ENCODE measurements around the gene EPYC.

Gene EPYC

DNA sequence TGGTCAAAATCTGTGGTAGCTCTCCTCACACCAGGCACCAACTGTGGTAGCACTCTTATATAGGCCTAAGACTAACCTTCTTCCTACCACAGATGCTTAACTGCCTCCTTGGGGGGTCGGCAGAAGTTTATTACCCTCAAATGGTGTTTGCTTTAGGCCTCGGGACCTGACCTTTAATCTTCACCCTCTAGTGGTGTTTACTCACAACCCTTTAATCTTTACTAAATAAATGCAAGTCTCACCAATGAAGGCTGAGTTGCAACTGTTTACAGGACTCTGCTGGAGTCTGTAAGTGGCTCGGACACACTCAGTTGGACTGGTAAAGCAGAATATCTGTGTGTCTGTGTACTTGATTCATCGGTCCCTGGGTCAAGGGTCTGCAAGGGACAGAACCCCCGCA, 79.2 kb downstream of the EPYC start:
- Histone ChIP-seq H3K27me3 (ENCODE audit: control insufficient read depth, insufficient read depth, low read length) (no peaks in the 10 kb centered on the region), H3K36me3 (ENCODE audit: control insufficient read depth, low read depth, low read length) (no peaks in the 10 kb centered on the region), H3K9ac (ENCODE audit: low read length) (no peak overlapping the region), H3K4me1 (ENCODE audit: control insufficient read depth, low read depth, low read length) (no peaks in the 10 kb centered on the region), H3K4me3 (ENCODE audit: low read length) (no peak overlapping the region), H3K27ac (ENCODE audit: low read length) (no peak overlapping the region), H3K9me3 (ENCODE audit: control insufficient read depth, low read depth, low read length) (no peaks in the 10 kb centered on the region)

DNA sequence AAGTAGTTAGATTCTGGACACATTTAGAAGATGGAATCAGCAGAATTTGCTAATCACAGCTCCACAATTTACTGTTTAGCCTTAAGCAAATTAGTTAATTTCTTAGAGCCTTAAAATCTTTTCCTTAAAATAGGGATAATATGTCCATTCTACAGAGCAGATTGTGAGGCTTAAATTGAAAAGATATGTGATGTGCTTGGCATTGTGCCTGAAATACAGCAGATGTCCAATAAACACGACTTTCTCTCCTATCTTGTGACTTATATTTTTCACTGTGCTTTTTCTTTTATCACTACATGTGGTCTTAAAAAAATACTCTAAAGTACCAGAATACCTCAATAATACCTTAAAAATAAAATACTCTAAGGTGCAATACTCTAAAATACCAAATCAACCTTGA, 80.4 kb downstream of the EPYC start:
- H3K9ac ChIP-seq (ENCODE audit: low read length) = no peak overlapping the region
- no peak overlapping the region for H3K27ac ChIP-seq (ENCODE audit: low read length)
- H3K27me3 ChIP-seq (ENCODE audit: control insufficient read depth, insufficient read depth, low read length) = no peaks in the 10 kb centered on the region
- no peaks in the 10 kb centered on the region for H3K9me3 ChIP-seq (ENCODE audit: control insufficient read depth, low read depth, low read length)
- H3K4me1 ChIP-seq (ENCODE audit: control insufficient read depth, low read depth, low read length) = no peaks in the 10 kb centered on the region
- no peaks in the 10 kb centered on the region for H3K36me3 ChIP-seq (ENCODE audit: control insufficient read depth, low read depth, low read length)
- H3K4me3 ChIP-seq (ENCODE audit: low read length) = no peak overlapping the region

DNA sequence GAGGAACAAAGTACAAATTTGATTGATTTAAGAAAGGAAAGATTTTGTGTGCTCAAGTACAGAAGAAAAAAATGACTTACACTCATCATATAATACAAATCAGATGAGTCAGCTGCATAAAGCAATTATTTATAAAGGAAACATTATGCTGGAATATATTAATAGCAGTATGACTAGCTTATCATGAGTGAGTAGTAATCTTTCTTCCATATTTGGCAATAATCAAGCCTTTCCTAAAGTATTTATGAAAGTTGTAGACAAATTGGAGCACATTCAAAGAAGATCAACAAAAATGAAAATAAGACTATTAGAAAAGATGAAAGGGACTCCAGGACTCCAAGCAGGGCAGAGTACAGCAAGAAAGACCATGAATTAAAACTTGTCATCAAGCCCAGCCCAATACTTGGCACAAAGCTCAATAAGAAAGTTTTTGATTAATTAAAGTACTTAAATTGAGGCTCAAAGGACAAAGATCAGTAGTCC, 82.6 kb downstream of the EPYC start:
- H3K9me3 ChIP-seq (ENCODE audit: control insufficient read depth, low read depth, low read length) = no peaks in the 10 kb centered on the region
- H3K27me3 ChIP-seq (ENCODE audit: control insufficient read depth, insufficient read depth, low read length) = no peaks in the 10 kb centered on the region
- no peaks in the 10 kb centered on the region for H3K4me1 ChIP-seq (ENCODE audit: control insufficient read depth, low read depth, low read length)
- H3K27ac ChIP-seq (ENCODE audit: low read length) = no peak overlapping the region
- H3K9ac ChIP-seq (ENCODE audit: low read length) = no peak overlapping the region
- H3K36me3 ChIP-seq (ENCODE audit: control insufficient read depth, low read depth, low read length) = no peaks in the 10 kb centered on the region
- H3K4me3 ChIP-seq (ENCODE audit: low read length) = no peak overlapping the region

DNA sequence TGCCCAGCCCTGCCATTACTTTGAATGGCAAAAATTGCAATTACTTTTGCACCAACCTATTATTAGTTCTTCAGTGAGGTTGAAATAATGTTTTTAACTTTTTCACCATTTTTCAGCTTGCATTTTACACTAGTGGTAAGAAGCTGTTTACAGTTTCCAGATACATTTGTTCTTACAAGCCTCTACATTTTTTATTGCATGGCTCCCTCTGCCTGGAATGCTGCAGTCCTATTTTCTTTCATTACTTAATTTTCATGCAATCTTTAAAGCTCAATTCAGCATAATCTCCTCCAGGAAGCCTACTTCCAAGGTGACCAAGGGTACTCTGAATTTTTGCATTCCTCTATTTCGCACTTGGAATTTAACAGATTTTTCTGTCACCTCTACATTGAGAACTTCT, 83.2 kb downstream of the EPYC start:
- no peaks in the 10 kb centered on the region for H3K4me1 ChIP-seq (ENCODE audit: control insufficient read depth, low read depth, low read length)
- no peaks in the 10 kb centered on the region for H3K9me3 ChIP-seq (ENCODE audit: control insufficient read depth, low read depth, low read length)
- no peak overlapping the region for H3K9ac ChIP-seq (ENCODE audit: low read length)
- H3K27me3 ChIP-seq (ENCODE audit: control insufficient read depth, insufficient read depth, low read length) = no peaks in the 10 kb centered on the region
- no peaks in the 10 kb centered on the region for H3K36me3 ChIP-seq (ENCODE audit: control insufficient read depth, low read depth, low read length)
- H3K4me3 ChIP-seq (ENCODE audit: low read length) = no peak overlapping the region
- no peak overlapping the region for H3K27ac ChIP-seq (ENCODE audit: low read length)

DNA sequence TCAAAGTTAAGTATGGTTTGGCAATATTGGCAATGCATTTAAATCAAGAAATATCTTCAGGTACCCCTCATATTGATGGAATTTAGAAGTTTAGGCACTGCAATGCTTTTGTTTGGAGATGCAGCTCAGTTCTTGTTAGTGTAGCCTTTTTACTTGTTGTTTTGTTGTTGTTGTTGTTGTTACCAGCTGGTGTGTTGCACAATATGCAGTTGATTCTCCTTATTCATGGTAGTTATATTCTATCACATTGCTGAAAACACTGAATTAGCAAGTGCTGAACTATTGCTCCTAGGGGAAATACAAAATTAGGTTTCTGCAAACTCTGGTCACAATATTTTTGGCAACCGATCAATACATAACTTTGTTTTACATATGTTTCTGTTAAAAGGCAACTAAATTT, 84.5 kb downstream of the EPYC start:
- H3K4me1 ChIP-seq (ENCODE audit: control insufficient read depth, low read depth, low read length) = no peaks in the 10 kb centered on the region
- no peaks in the 10 kb centered on the region for H3K36me3 ChIP-seq (ENCODE audit: control insufficient read depth, low read depth, low read length)
- no peaks in the 10 kb centered on the region for H3K27me3 ChIP-seq (ENCODE audit: control insufficient read depth, insufficient read depth, low read length)
- H3K9me3 ChIP-seq (ENCODE audit: control insufficient read depth, low read depth, low read length) = no peaks in the 10 kb centered on the region
- no peak overlapping the region for H3K4me3 ChIP-seq (ENCODE audit: low read length)
- no peak overlapping the region for H3K27ac ChIP-seq (ENCODE audit: low read length)
- no peak overlapping the region for H3K9ac ChIP-seq (ENCODE audit: low read length)

DNA sequence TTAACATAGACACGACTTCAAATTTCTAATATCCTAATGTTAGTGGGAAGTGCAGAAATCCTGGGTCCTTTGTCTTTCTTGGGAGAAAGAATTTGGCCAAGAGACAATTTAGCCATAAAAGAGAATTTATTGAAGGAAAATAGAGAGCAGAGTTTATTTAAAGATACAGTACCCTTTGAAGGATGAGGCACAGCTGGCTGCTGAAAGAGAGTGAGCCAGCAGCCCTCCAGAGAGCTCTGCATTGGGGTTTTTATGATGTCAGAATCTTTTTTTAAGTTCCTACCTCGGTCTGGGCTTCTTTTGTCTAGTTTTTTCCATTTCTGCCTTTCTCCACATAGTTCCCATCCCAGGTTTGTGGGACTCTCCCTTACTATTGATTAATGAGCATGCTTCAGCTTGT, 87.3 kb downstream of the EPYC start:
- H3K9ac ChIP-seq (ENCODE audit: low read length) = no peak overlapping the region
- H3K36me3 ChIP-seq (ENCODE audit: control insufficient read depth, low read depth, low read length) = no peaks in the 10 kb centered on the region
- H3K4me1 ChIP-seq (ENCODE audit: control insufficient read depth, low read depth, low read length) = no peaks in the 10 kb centered on the region
- H3K4me3 ChIP-seq (ENCODE audit: low read length) = no peak overlapping the region
- H3K27me3 ChIP-seq (ENCODE audit: control insufficient read depth, insufficient read depth, low read length) = no peaks in the 10 kb centered on the region
- no peak overlapping the region for H3K27ac ChIP-seq (ENCODE audit: low read length)
- H3K9me3 ChIP-seq (ENCODE audit: control insufficient read depth, low read depth, low read length) = no peaks in the 10 kb centered on the region

DNA sequence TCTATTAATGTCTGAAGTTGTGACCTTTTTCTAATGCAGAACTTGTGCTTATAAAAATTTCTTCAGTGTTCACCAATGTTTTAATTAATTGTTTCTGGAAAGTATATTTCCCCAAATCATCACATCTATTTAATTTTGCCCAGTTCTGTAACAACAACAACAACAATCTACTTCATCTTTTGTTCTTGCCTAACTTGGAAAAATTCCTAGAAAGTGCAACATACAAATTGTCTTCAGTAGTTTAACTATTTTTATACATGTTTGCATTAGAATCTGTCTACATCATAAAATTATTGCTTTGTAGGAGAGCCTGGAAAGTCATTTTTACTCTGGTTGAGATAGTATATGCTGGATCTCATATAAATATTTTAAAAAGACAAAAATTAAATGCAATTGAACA, 88.3 kb downstream of the EPYC start:
- Histone ChIP-seq H3K9me3 (ENCODE audit: control insufficient read depth, low read depth, low read length) (no peaks in the 10 kb centered on the region), H3K27me3 (ENCODE audit: control insufficient read depth, insufficient read depth, low read length) (no peaks in the 10 kb centered on the region), H3K4me3 (ENCODE audit: low read length) (no peak overlapping the region), H3K9ac (ENCODE audit: low read length) (no peak overlapping the region), H3K27ac (ENCODE audit: low read length) (no peak overlapping the region), H3K36me3 (ENCODE audit: control insufficient read depth, low read depth, low read length) (no peaks in the 10 kb centered on the region), H3K4me1 (ENCODE audit: control insufficient read depth, low read depth, low read length) (no peaks in the 10 kb centered on the region)

DNA sequence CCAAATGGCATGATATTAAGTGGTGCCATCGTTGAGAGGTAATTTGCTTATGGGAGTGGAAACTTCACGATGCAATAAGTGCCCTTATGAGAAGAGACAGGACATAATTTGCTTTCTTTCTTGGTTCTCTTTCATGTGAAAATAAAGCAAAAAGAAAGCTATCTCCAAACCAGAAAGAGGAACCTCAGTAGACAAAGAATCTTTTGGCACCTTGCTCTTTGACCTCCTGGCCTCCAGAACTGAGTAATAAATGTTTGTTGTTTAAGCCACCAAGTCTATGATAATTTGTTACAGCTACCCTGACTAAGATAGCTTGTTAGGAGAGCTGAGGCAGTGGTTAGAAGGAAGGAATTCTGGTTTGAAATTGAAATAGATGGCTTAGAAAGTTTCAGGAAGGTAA, 89.4 kb downstream of the EPYC start:
- no peaks in the 10 kb centered on the region for H3K27me3 ChIP-seq (ENCODE audit: control insufficient read depth, insufficient read depth, low read length)
- H3K27ac ChIP-seq (ENCODE audit: low read length) = no peak overlapping the region
- H3K36me3 ChIP-seq (ENCODE audit: control insufficient read depth, low read depth, low read length) = no peaks in the 10 kb centered on the region
- H3K9me3 ChIP-seq (ENCODE audit: control insufficient read depth, low read depth, low read length) = no peaks in the 10 kb centered on the region
- H3K4me3 ChIP-seq (ENCODE audit: low read length) = no peak overlapping the region
- H3K4me1 ChIP-seq (ENCODE audit: control insufficient read depth, low read depth, low read length) = no peaks in the 10 kb centered on the region
- H3K9ac ChIP-seq (ENCODE audit: low read length) = no peak overlapping the region

All from iPS-18a (cell line).